Measurements from ENCODE around the gene SIX4.
A peak's percentile ranks its signal among the peaks of the same experiment; 100 is the strongest.

Gene SIX4

GRCh38 chr14:60722357-60723115 is 1.6 kb downstream of the SIX4 start:
- peak overlapping the region; percentile 50 for H3K27ac ChIP-seq
- no peak for DNase-seq (ENCODE audit: low read depth, low spot score)

GRCh38 chr14:60722107-60722356 is 2.1 kb downstream of the SIX4 start:
- DNase-seq (ENCODE audit: low read depth, low spot score), result no peak
- peak overlapping the region; percentile 50 for H3K27ac ChIP-seq

- DNase-seq (ENCODE audit: low read depth, low spot score), result no peak
- H3K27ac ChIP-seq, result peak overlapping the region; percentile 50
Measured at GRCh38 chr14:60721326-60722106, 2.6 kb downstream of the SIX4 start.

- DNase-seq (ENCODE audit: low read depth, low spot score), result no peak
Measured at GRCh38 chr14:60720962-60721325, 3.2 kb downstream of the SIX4 start.

GRCh38 chr14:60720391-60720790 is 3.8 kb downstream of the SIX4 start:
- no peak for DNase-seq (ENCODE audit: low read depth, low spot score)
- no peak overlapping the region for H3K27ac ChIP-seq

More at GRCh38 chr14:60720962-60721325, 3.2 kb downstream of the SIX4 start:
- no peak overlapping the region for H3K27ac ChIP-seq

- no peak overlapping the region for H3K27ac ChIP-seq
- DNase-seq (ENCODE audit: low read depth, low spot score), result no peak
Measured at GRCh38 chr14:60713513-60713912, 10.6 kb downstream of the SIX4 start.

GRCh38 chr14:60710494-60710893 is 13.7 kb downstream of the SIX4 start:
- H3K27ac ChIP-seq, result no peak overlapping the region
- DNase-seq (ENCODE audit: low read depth, low spot score), result no peak

- no peak overlapping the region for H3K27ac ChIP-seq
- no peak for DNase-seq (ENCODE audit: low read depth, low spot score)
Measured at GRCh38 chr14:60707858-60708257, 16.3 kb downstream of the SIX4 start.

GRCh38 chr14:60705100-60705499 is 19.1 kb downstream of the SIX4 start:
- no peak for DNase-seq (ENCODE audit: low read depth, low spot score)
- H3K27ac ChIP-seq, result no peak overlapping the region

GRCh38 chr14:60700598-60700997 is 23.6 kb downstream of the SIX4 start:
- DNase-seq (ENCODE audit: low read depth, low spot score), result no peak
- no peak overlapping the region for H3K27ac ChIP-seq

GRCh38 chr14:60695327-60695726 is 28.8 kb downstream of the SIX4 start:
- H3K27ac ChIP-seq, result no peak overlapping the region
- no peak for DNase-seq (ENCODE audit: low read depth, low spot score)

- no peak overlapping the region for H3K27ac ChIP-seq
- DNase-seq (ENCODE audit: low read depth, low spot score), result no peak
Measured at GRCh38 chr14:60691383-60692113, 32.6 kb downstream of the SIX4 start.

- DNase-seq (ENCODE audit: low read depth, low spot score), result peak; percentile 40
- H3K27ac ChIP-seq, result no peak overlapping the region
Measured at GRCh38 chr14:60686865-60687264, 37.3 kb downstream of the SIX4 start.

GRCh38 chr14:60684203-60684602 is 39.9 kb downstream of the SIX4 start:
- H3K27ac ChIP-seq, result no peak overlapping the region
- no peak for DNase-seq (ENCODE audit: low read depth, low spot score)

GRCh38 chr14:60681271-60681670 is 42.9 kb downstream of the SIX4 start:
- DNase-seq (ENCODE audit: low read depth, low spot score), result no peak
- no peak overlapping the region for H3K27ac ChIP-seq

- DNase-seq (ENCODE audit: low read depth, low spot score), result no peak
- no peak overlapping the region for H3K27ac ChIP-seq
Measured at GRCh38 chr14:60680511-60680910, 43.6 kb downstream of the SIX4 start.

- no peak for DNase-seq (ENCODE audit: low read depth, low spot score)
- no peak overlapping the region for H3K27ac ChIP-seq
Measured at GRCh38 chr14:60679566-60680258, 44.4 kb downstream of the SIX4 start.

- H3K27ac ChIP-seq, result no peak overlapping the region
- DNase-seq (ENCODE audit: low read depth, low spot score), result no peak
Measured at GRCh38 chr14:60677701-60678100, 46.5 kb downstream of the SIX4 start.

GRCh38 chr14:60670989-60671388 is 53.2 kb downstream of the SIX4 start:
- no peak overlapping the region for H3K27ac ChIP-seq
- DNase-seq (ENCODE audit: low read depth, low spot score), result no peak

GRCh38 chr14:60668431-60669112 is 55.6 kb downstream of the SIX4 start:
- no peak for DNase-seq (ENCODE audit: low read depth, low spot score)
- no peak overlapping the region for H3K27ac ChIP-seq
